Measurements from ENCODE around the gene MYL7.

DNA sequence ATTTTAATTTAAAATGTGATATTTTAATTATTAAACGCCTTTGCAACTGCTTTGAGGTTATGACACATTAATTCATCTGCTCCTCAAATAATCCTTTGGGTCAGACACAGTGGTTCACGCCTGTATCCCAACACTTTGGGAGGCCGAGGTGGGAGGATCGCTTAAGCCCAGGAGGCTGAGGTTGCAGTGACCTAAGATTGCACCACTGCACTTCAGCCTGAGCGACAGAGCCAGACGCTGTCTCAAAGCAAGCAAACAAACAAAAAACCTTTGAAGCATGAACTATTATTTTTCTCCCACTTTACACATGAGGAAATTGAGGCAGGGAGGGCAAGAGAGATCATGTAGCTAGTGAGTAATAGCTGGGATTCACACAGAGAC, 16.3 kb downstream of the MYL7 start:
- TF ChIP-seq, protein P1, sequence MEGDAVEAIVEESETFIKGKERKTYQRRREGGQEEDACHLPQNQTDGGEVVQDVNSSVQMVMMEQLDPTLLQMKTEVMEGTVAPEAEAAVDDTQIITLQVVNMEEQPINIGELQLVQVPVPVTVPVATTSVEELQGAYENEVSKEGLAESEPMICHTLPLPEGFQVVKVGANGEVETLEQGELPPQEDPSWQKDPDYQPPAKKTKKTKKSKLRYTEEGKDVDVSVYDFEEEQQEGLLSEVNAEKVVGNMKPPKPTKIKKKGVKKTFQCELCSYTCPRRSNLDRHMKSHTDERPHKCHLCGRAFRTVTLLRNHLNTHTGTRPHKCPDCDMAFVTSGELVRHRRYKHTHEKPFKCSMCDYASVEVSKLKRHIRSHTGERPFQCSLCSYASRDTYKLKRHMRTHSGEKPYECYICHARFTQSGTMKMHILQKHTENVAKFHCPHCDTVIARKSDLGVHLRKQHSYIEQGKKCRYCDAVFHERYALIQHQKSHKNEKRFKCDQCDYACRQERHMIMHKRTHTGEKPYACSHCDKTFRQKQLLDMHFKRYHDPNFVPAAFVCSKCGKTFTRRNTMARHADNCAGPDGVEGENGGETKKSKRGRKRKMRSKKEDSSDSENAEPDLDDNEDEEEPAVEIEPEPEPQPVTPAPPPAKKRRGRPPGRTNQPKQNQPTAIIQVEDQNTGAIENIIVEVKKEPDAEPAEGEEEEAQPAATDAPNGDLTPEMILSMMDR (conservative IDR thresholded peaks at IDR 0.05; ENCODE audit: low read depth, low read length), result no peak
- TF ChIP-seq MXI1 (IDR thresholded peaks at IDR 0.05; ENCODE audit: borderline replicate concordance, low read depth, low read length) (no peak), CEBPB (IDR thresholded peaks at IDR 0.05; ENCODE audit: low read depth, low read length) (no peak), POLR2A (IDR thresholded peaks at IDR 0.05; ENCODE audit: low read depth, low read length) (no peak), RAD21 (IDR thresholded peaks at IDR 0.05; ENCODE audit: low read length) (no peak)
